Neural cell (in vitro differentiated cells): ENCODE measurements around the gene B9D1.

Experiments used
- EZH2 ChIP-seq: fragments of 200-600, 300-800 bp; shearing (Covaris generic), sonication (generic); IDR thresholded peaks from 2 replicates; pipeline ENCODE4 v1.6.1; 2014; ENCODE audit warnings: antibody characterized with exemption, low read length, borderline replicate concordance, mild to moderate bottlenecking; ENCODE audit not compliant: insufficient read depth, poor library complexity, severe bottlenecking
- POLR2AphosphoS5 ChIP-seq: IDR thresholded peaks from 2 replicates; pipeline ENCODE4 v1.6.1; 2012
- TAF1 ChIP-seq: IDR thresholded peaks from 2 replicates; pipeline ENCODE4 v1.6.1; 2012; ENCODE audit warnings: low read depth
- TF ChIP-seq, protein P1 (sequence below): fragments of 450-650 bp; IDR thresholded peaks from 2 replicates; pipeline ENCODE4 v1.5.1; 2014; ENCODE audit warnings: antibody characterized with exemption, mild to moderate bottlenecking, moderate library complexity; ENCODE audit not compliant: poor library complexity, severe bottlenecking
- TF ChIP-seq, protein P2 (sequence below): IDR thresholded peaks from 2 replicates; pipeline ENCODE4 v1.6.1; 2012; ENCODE audit warnings: borderline replicate concordance

GRCh38 chr17:19305761-19306159, 56.8 kb downstream of the B9D1 start:
- no peak for TF ChIP-seq TAF1
- TF ChIP-seq, protein P1, sequence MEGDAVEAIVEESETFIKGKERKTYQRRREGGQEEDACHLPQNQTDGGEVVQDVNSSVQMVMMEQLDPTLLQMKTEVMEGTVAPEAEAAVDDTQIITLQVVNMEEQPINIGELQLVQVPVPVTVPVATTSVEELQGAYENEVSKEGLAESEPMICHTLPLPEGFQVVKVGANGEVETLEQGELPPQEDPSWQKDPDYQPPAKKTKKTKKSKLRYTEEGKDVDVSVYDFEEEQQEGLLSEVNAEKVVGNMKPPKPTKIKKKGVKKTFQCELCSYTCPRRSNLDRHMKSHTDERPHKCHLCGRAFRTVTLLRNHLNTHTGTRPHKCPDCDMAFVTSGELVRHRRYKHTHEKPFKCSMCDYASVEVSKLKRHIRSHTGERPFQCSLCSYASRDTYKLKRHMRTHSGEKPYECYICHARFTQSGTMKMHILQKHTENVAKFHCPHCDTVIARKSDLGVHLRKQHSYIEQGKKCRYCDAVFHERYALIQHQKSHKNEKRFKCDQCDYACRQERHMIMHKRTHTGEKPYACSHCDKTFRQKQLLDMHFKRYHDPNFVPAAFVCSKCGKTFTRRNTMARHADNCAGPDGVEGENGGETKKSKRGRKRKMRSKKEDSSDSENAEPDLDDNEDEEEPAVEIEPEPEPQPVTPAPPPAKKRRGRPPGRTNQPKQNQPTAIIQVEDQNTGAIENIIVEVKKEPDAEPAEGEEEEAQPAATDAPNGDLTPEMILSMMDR, result no peak
- no peak for TF ChIP-seq EZH2
- TF ChIP-seq POLR2AphosphoS5, result no peak
- TF ChIP-seq, protein P2, sequence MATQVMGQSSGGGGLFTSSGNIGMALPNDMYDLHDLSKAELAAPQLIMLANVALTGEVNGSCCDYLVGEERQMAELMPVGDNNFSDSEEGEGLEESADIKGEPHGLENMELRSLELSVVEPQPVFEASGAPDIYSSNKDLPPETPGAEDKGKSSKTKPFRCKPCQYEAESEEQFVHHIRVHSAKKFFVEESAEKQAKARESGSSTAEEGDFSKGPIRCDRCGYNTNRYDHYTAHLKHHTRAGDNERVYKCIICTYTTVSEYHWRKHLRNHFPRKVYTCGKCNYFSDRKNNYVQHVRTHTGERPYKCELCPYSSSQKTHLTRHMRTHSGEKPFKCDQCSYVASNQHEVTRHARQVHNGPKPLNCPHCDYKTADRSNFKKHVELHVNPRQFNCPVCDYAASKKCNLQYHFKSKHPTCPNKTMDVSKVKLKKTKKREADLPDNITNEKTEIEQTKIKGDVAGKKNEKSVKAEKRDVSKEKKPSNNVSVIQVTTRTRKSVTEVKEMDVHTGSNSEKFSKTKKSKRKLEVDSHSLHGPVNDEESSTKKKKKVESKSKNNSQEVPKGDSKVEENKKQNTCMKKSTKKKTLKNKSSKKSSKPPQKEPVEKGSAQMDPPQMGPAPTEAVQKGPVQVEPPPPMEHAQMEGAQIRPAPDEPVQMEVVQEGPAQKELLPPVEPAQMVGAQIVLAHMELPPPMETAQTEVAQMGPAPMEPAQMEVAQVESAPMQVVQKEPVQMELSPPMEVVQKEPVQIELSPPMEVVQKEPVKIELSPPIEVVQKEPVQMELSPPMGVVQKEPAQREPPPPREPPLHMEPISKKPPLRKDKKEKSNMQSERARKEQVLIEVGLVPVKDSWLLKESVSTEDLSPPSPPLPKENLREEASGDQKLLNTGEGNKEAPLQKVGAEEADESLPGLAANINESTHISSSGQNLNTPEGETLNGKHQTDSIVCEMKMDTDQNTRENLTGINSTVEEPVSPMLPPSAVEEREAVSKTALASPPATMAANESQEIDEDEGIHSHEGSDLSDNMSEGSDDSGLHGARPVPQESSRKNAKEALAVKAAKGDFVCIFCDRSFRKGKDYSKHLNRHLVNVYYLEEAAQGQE, result no peak
